HS-27A (cell line): ENCODE results near the gene ACER3.
"Not testable (repeated sequence)": the region's sequence is repeated elsewhere in the genome, so short reads cannot be mapped to it uniquely, and the experiment has no call there.

Source experiments
- DNase-seq: peaks from one replicate; pipeline ENCODE4 v3.0.0-alpha.2; 2012; ENCODE audit warnings: low read depth, missing footprints

The ACER3 gene

DNA sequence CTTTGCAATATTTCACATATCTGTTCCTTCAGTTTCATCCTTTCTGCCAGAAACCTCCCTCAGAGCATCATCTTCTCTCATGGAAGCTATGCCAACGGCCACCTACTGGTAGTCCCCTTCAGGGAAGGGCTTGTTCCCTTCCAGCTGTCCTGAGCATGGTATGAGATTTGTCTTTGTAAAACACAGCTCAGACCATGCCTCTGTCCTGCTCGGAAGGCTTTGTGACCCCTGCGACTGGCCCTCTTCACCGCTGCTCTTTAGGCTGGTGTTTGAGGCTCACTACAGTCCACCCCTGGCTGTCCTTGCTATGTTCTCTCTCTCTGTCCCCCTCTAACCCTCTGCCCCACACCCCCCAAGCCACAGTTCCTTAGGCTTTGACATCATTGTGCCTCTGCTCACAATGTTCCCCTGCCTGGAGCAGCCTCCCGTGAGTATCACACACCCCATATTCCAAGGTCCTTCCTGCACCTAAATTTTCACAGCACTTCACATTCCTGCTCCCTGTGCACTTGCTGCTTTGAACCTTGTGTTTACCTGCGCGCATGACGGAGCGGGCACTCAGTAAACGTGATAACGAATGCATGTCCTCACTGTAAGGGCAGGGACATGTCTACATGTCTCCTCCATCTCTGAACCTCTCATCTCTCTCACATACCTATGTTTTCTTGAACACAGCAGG lies 24.0 kb upstream of the ACER3 start:
- DNase-seq: no peak

DNA sequence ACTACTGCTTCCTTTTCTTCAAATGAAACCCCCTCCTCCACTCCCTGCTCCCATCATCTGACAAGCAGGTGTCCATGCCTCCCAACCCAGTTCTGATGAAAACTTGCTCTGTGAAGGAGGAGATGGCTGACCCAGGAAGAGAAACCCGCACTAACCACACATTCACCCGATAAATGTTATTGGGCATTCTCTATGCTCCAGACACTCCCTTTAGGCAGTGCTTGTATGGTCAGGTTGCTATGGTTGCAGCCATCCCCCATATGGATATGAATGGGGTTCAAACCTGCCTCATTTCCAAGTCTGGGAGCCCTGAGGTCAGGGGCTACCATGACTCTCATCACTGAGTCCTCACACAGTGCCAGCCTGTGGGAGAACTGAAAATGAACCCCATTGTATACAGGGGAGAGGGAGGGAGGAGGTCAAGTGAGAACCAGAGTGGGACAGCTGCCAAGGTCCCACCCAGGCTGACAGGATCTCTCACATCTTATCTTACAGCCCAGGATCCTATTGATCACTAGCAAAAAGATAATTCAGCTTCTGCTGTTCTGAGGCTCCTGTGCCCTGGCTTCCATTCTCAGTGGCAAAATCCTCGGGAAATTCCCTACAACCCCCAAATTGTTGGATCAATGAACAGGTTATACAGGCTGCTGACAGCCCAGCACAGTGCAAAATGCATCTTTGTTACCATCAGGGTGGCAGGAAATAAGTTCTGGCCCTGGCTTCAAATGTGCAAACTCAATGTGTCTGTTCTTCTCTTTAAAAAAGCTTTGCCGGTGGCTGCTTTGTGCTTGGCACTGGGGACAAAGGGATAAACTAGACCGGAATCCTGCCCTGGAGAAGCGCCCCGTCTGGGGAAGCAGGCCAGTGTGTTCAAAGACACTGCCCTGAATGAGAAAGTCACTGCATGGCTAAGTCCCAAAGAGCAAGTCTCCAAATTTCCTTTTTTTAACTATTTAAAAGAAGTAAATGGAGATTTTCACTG lies 22.7 kb upstream of the ACER3 start:
- no peak for DNase-seq

DNA sequence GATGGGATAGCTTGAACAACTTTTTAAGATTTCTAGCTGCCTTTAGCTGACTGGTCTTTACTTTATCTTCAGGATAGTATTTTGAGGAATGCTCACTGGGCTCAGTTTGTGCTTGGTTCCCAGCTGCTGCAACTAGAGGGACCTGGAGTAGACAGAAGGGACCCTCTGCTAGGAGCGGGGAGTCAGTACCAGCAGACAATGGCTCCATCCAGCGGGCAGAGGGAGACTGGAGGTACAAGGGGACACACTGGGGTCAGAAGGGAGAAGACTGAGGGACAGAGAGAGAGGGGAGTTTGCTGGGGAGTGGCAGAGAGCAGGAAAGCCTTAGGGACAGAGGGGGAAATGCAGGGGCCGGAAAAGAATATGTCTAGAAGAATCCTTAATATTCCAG lies 22.0 kb upstream of the ACER3 start:
- no peak for DNase-seq

- DNase-seq: no peak
These were observed 21.4 kb upstream of the ACER3 start for GRCh38 chr11:76839311-76839710.

- no peak for DNase-seq
These were observed 18.7 kb upstream of the ACER3 start for GRCh38 chr11:76841923-76842452.

DNA sequence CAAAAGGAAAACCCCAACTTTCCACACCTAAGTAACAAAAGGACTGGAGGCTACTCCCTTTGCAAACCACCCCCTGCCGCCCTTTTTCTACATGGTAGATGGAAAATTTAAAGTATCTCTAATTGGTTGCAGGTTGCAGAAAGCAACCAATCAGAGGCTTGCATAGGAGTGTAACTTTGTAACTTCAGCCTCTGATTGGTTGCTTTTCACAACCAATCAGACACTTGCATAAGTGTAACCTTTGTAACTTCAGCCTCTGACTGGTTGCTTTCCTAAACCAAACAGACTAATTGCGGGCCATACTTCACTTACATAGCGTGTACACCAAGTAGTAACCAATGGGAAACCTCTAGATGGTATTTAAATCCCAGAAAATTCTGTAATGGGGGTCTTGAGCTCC lies 16.8 kb upstream of the ACER3 start:
- no peak for DNase-seq

- no peak for DNase-seq
These were observed 16.2 kb upstream of the ACER3 start for GRCh38 chr11:76844511-76844910.

DNA sequence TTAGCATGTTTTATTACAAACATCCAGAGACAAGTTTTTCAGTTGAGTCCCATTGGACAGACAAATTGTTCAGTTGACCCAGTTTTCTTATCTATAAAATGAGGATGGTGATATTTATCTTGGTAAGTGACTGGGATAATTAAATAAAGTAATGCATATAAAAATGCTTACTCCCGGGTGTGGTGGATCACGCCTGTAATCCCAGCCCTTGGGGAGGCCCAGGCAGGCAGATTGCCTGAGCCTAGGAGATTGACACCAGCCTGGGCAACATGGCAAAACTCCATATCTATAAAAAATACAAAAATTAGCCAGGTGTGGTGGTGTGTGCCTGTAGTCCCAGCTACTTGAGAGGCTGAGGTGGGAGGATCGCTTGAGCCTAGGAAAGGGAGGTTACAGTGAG lies 15.6 kb upstream of the ACER3 start:
- DNase-seq: no peak

DNA sequence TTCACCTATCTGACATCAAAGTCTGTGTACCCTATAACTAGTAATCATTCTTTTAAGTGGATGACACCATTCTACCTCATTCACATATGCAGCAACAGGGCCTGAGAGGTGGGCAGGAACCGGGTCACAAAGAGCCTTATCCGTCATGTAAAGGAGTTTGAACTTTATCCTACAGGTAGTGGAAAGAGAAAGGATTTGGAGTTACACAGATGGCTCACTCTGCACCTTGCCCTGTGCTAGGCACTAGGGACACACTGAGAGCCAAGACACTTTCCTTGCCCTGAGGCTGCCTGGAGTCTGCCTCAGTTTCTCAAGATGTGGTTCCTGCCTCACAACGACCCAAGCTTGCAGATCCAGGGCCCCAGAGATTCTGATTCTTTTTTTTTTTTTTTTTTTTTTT lies 14.3 kb upstream of the ACER3 start:
- DNase-seq: no peak

GRCh38 chr11:76849376-76849775 lies 11.3 kb upstream of the ACER3 start:
- no peak for DNase-seq

DNA sequence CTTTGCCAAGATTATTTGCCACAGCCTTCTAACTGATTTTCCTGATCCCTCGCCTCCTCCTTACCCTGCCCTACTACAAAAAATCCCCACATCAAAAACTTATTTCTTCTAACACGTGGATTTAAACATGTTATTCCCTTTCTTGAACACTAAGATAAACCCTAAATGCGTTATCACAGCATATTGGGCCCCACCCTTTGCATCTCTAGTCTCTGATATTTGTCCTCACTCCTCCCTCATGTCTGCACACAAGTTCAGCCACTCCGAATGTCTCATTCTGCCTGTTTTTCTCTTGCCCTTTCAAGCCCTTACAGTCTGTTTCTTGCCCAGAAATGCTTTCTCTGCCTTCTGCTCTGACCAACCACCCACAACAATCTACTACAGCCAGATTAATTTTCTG lies 10.6 kb upstream of the ACER3 start:
- DNase-seq: no peak

GRCh38 chr11:76850815-76851214 lies 9.9 kb upstream of the ACER3 start:
- no peak for DNase-seq

- no peak for DNase-seq
These were observed 6.0 kb upstream of the ACER3 start for GRCh38 chr11:76854709-76855108.

GRCh38 chr11:76855670-76856069 lies 5.0 kb upstream of the ACER3 start:
- not testable (repeated sequence) for DNase-seq

GRCh38 chr11:76856106-76856505 lies 4.6 kb upstream of the ACER3 start:
- DNase-seq: no peak

GRCh38 chr11:76856571-76856970 lies 4.1 kb upstream of the ACER3 start:
- no peak for DNase-seq

- no peak for DNase-seq
These were observed 2.8 kb upstream of the ACER3 start for GRCh38 chr11:76857781-76858410.

DNA sequence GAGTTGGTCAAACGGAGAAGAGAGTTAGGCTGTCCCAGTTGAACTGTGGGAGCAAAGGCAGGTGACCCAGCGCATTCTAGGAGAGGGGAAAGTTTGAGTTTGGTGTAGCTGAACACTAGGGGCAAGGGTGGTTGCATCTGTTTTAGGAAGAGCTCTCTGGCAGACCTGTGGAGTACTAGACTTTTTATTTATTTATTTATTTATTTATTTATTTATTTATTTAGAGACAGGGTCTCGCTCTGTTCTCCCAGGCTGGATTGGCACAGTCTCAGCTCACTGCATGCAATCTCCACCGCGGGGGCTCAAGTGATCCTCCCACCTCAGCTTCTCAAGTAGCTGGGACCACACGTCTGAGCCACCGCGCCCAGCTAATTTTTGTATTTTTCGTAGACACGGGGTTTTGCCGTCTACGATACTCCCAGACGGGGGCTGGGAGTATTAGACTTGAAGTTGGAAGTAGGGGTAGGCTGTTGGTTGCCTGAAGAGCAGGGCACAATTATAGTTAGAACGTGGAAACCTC lies 950 bp upstream of the ACER3 start:
- no peak for DNase-seq

DNA sequence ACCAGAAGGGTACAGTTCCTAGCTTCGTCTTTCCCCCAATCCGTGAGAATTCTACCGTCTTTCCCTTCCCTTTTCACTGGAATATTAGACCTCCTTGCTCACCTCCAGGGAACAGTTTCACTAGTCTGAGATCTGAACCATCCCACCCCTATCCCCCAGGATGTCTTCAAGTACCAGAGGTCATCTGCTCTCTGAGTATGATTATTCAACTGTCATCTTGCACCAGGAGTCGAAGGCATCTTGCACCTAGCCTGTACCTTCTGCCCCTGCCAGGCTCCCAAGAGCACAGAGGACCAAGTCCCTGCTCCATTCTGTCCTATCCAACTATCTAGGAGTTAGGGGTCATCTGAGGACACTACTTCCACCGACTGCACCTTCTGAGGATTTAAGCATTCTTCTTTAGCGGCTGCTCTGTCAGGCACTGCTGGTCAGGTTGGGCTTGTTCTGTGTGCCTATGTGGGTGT lies 804 bp downstream of the ACER3 start:
- no peak for DNase-seq

DNA sequence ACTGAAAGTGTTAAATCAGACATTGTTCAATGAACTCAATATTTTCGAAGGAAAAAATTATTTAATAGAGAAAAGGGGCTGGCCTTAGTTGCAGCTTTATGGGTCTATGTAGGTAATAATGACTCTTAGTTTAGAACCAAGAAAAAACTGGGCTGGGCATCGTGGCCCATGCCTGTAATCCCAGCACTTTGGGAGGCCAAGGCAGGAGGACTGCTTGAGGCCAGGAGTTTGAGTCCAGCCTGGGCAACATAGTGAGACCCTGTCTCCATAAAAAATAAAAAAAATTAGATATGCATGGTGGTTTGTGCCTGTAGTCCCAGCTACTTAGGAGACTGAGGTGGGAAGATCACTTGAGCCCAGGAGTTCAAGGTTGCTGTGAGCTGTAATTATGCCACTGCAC lies 2.1 kb downstream of the ACER3 start:
- DNase-seq: not testable (repeated sequence)

DNA sequence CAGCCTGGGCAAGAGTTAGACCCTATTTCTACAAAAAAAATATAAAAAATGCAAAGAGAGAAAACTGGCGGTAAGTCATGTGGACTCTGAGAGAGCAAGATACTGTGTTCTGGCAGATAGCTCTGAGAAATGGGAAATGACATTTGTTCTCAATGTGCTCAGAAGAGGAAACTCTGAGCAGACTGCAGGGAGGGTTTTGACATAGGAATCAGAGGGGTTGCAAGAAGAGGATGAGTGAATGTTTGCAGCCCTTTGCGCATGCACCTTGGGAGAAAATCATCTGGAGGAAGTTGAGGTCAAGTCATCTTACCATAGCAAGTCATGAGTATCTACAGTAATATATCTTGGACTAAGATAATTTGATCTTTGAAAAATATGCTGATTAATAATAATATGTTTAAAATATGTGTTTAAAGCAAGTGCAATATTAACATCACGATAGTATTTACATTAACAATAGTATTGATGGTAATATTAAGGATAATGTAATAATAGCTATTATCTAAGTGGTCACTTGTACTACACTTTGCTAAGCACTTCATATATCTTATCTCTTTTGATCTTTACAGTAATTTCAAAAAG lies 2.6 kb downstream of the ACER3 start:
- no peak for DNase-seq
